Erythroblast (primary cell): Measurements from ENCODE around the gene WHRN.

ENCODE experiments used
- GATA1 ChIP-seq: IDR thresholded peaks from 2 replicates; pipeline ENCODE4 v1.6.1; 2011; ENCODE audit warnings: low read depth, mild to moderate bottlenecking, control low read depth, low read length, moderate library complexity
- POLR2A ChIP-seq: IDR thresholded peaks from 2 replicates; pipeline ENCODE4 v1.6.1; 2011; ENCODE audit warnings: mild to moderate bottlenecking, low read length

- TF ChIP-seq POLR2A (no peak), GATA1 (no peak)
Observed at GRCh38 chr9:114461468-114461867, 43.8 kb downstream of the WHRN start.
